Ishikawa (cell line): ENCODE measurements around the gene POLDIP2.
A peak's percentile ranks its signal among the peaks of the same experiment; 100 is the strongest.

Experiments
- NFIC ChIP-seq: IDR thresholded peaks from 2 replicates; pipeline ENCODE4 v1.6.1; 2012
- TAF1 ChIP-seq: IDR thresholded peaks from 2 replicates; pipeline ENCODE4 v1.6.1; 2012; ENCODE audit warnings: low read depth, mild to moderate bottlenecking
- TCF12 ChIP-seq: IDR thresholded peaks from 2 replicates; pipeline ENCODE4 v1.6.1; 2012; ENCODE audit warnings: low read depth
- TEAD4 ChIP-seq: IDR thresholded peaks from 2 replicates; pipeline ENCODE4 v1.6.1; 2012
- YY1 ChIP-seq: IDR thresholded peaks from 2 replicates; pipeline ENCODE4 v1.6.1; 2012; ENCODE audit warnings: low read depth
- ZBTB7A ChIP-seq: IDR thresholded peaks from 2 replicates; pipeline ENCODE4 v1.6.1; 2012; ENCODE audit warnings: low read depth
- TF ChIP-seq, protein P1 (sequence below): IDR thresholded peaks from 2 replicates; pipeline ENCODE4 v1.6.1; 2012; ENCODE audit warnings: low read depth, mild to moderate bottlenecking

DNA sequence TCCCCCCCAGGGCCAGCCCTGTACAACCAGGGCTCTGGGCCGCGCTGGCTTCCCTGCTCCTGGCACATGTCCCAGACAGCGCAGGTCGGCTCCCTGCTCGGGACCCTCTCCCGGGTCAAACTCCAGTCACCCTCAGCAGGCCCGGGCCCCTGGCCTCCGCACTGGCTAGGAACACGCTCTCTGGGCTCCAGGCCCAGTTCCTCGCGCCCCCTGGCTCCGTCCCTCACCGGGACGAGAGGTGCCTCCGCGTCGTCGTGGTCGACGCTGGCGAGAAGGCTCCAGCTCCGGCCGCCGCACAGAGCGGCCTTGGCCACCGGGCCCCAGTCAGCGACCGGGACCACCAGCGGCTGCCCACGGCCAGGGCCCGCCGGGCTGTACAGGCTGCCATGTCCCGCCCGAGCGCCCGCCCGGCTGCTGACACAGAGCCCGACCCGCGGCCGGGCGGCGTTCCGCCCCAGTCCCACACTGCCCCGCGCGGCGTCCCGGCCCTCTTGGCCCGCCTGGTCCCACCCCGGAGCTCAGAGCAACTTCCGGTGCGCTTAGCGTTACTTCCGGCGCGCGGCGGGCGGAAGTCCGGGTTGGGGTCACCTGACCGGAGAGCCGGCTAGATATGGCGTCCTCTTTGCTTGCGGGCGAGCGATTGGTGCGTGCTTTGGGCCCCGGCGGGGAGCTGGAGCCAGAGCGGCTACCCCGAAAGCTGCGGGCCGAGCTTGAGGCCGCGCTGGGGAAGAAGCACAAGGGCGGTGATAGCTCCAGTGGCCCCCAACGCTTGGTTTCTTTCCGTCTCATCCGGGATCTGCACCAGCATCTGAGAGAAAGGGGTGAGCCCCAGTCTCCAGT is at the start of gene POLDIP2:
- TF ChIP-seq ZBTB7A (no peak), TAF1 (peak; percentile 90), TCF12 (peak; percentile 43; the same call in 1 of the 2 replicates), YY1 (peak; percentile 96), NFIC (no peak), TEAD4 (no peak)
- TF ChIP-seq, protein P1, sequence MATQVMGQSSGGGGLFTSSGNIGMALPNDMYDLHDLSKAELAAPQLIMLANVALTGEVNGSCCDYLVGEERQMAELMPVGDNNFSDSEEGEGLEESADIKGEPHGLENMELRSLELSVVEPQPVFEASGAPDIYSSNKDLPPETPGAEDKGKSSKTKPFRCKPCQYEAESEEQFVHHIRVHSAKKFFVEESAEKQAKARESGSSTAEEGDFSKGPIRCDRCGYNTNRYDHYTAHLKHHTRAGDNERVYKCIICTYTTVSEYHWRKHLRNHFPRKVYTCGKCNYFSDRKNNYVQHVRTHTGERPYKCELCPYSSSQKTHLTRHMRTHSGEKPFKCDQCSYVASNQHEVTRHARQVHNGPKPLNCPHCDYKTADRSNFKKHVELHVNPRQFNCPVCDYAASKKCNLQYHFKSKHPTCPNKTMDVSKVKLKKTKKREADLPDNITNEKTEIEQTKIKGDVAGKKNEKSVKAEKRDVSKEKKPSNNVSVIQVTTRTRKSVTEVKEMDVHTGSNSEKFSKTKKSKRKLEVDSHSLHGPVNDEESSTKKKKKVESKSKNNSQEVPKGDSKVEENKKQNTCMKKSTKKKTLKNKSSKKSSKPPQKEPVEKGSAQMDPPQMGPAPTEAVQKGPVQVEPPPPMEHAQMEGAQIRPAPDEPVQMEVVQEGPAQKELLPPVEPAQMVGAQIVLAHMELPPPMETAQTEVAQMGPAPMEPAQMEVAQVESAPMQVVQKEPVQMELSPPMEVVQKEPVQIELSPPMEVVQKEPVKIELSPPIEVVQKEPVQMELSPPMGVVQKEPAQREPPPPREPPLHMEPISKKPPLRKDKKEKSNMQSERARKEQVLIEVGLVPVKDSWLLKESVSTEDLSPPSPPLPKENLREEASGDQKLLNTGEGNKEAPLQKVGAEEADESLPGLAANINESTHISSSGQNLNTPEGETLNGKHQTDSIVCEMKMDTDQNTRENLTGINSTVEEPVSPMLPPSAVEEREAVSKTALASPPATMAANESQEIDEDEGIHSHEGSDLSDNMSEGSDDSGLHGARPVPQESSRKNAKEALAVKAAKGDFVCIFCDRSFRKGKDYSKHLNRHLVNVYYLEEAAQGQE: no peak
